Adrenal gland (tissue), 12 donors: ENCODE measurements around the gene AFAP1. TPM values are rescaled to one million over a fixed set of nuclear protein-coding genes. Genes with fewer than 3 reads are reported as not detected.

Source experiments
- DNase-seq, 7 donors: peaks; one replicate each; pipeline ENCODE4 v3.0.0-alpha.2; 2019 to 2020
- H3K27ac ChIP-seq, 5 donors: fragments of 200-600 bp; sonication (generic) in 4 of 5; 1 replicate in 3 of 5; 2 replicates in 2 of 5; pipeline versions ENCODE4 v1.5.1 to v1.8.0; 2016 to 2020; ENCODE audit warnings: mild to moderate bottlenecking in 1 of 5
- H3K27me3 ChIP-seq: fragments of 200-600 bp; 2 replicates; pipeline ENCODE4 v1.8.0; 2021
- H3K36me3 ChIP-seq, 2 donors: fragments of 200-600 bp; replicated peaks in 1 of 2; 1 replicate in 1 of 2; 2 replicates in 1 of 2; pipeline versions ENCODE4 v1.5.1 to v1.8.0; 2018 to 2022
- H3K4me1 ChIP-seq, 2 donors: fragments of 200-600 bp; replicated peaks in 1 of 2; 1 replicate in 1 of 2; 2 replicates in 1 of 2; pipeline versions ENCODE4 v1.5.1 to v1.8.0; 2018 to 2021
- H3K4me3 ChIP-seq, 4 donors: fragments of 200-600 bp; sonication (generic) in 3 of 4; one replicate each; pipeline ENCODE4 v1.5.1; 2016 to 2018
- H3K9me3 ChIP-seq, 3 donors: fragments of 200-600 bp; sonication (generic) in 1 of 3; replicated peaks in 1 of 3; 1 replicate in 2 of 3; 2 replicates in 1 of 3; pipeline versions ENCODE4 v1.5.1 to v1.8.0; 2016 to 2021
- POLR2A ChIP-seq, 2 donors: fragments of 450-650 bp; IDR thresholded peaks; one replicate each; pipeline ENCODE4 v1.6.1; 2017; ENCODE audit warnings: antibody characterized with exemption in 2 of 2, mild to moderate bottlenecking in 2 of 2, moderate library complexity in 1 of 2
- WGBS, 4 donors: extraction: QIAGEN DNeasy Blood & Tissue Kit in 2 of 4; methylation state at CpG; one replicate each; pipeline versions ENCODE4 v1.1.5 to v1.1.7; 2013 to 2017; 5-methylcytosine and 5-hydroxymethylcytosine counted together
- intact Hi-C, 2 donors: fragments of 100-400 bp; cut with DNase I; formaldehyde crosslinking; loops; one replicate each; pipeline versions ENCODE4 v1.14.1 to v1.15.0; 2022 to 2023
- polyA plus RNA-seq, 3 donors: library from polyadenylated mRNA; stranded (reverse); fragments of 200-250 nt in 2 of 3; fragments of 350-450 nt in 1 of 3; fragmentation: Illumina TruSeq in 1 of 3; extraction: RNeasy Lipid Tissue Mini Kit (QIAGEN cat#74804) in 1 of 3; gene quantifications; one replicate each; pipeline ENCODE4 v1.2.3, GENCODE V29; 2013 to 2014
- total RNA-seq, 9 donors: library from RNA; depleted of rRNA in 4 of 9; stranded (reverse); fragments of >200 nt in 4 of 9; fragments of 120-200 nt in 1 of 9; fragmentation: NEBNext Ultra II Directional in 1 of 9; extraction: Animal tissue kit (Norgen Biotek cat#: 25700) in 1 of 9; gene quantifications; one replicate each; pipeline versions ENCODE4 v1.1.0 to v1.2.4, GENCODE V29; 2013 to 2023
- TF ChIP-seq, protein P1 (sequence below), 6 experiments: fragments of 450-650 bp in 4 of 6; fragments of 200-600 bp in 2 of 6; sonication (generic) in 1 of 6; IDR thresholded peaks; 1 replicate in 5 of 6; 2 replicates in 1 of 6; pipeline versions ENCODE4 v1.5.1 to v1.8.0; 2016 to 2021; ENCODE audit warnings: antibody characterized with exemption in 6 of 6, mild to moderate bottlenecking in 2 of 6, moderate library complexity in 1 of 6
- donor health status: healthy with polysubstance abuse.
- donor health status: Bipolar disorder and iron deficiency.
- donor health status: DM: yes; HTN: yes; CAD: no.
- donor health status: DM: no; HTN: no; CAD: no.
- donor health status: DM: no; HTN: no; CAD: no.
- donor health status: DM: yes; HTN: yes; CAD: no.

Gene AFAP1
- total and polyA plus RNA-seq, 12 donors, result 3.3 to 16.1 (median 9.8) TPM

DNA sequence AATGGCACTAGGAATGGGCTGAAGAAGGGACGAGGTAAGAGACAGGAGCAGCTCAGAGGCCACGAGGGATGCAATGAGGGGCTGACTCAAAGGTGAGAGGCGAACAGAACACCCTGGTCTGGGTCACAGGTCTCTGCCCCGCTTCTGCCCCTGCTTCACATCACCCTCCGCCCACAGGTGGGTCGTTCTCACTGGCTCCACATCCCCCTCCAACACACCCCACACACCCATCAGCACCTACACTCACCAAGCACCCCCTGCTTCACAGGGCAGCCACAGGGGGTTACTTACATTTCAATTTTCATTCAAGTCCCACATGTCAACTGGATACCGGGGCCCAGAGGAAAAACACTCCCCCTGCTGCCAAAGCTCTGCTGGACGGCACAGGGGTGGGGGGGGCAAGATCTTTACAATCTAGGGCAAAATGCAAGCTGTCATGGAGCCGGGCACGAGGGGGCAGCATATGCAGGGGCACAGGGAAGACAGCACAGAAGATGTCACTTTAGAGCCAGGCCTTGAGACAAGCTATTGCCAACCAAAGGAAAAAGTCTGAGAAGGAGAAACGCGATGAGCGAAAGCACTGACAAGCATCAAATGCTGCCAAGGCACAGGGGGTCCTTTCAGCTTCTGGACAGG, 94.0 kb downstream of the AFAP1 start:
- Histone ChIP-seq H3K4me1 (peaks cover 12 to 13% of the 10 kb centered on the region in 2 donors), H3K9me3 (no peaks in the 10 kb centered on the region), H3K27ac (no peak overlapping the region), H3K4me3 (no peak overlapping the region), H3K27me3 (no peaks in the 10 kb centered on the region), H3K36me3 (no peaks in the 10 kb centered on the region)
- no peak for TF ChIP-seq POLR2A (IDR thresholded peaks at IDR 0.05)
- TF ChIP-seq, protein P1, sequence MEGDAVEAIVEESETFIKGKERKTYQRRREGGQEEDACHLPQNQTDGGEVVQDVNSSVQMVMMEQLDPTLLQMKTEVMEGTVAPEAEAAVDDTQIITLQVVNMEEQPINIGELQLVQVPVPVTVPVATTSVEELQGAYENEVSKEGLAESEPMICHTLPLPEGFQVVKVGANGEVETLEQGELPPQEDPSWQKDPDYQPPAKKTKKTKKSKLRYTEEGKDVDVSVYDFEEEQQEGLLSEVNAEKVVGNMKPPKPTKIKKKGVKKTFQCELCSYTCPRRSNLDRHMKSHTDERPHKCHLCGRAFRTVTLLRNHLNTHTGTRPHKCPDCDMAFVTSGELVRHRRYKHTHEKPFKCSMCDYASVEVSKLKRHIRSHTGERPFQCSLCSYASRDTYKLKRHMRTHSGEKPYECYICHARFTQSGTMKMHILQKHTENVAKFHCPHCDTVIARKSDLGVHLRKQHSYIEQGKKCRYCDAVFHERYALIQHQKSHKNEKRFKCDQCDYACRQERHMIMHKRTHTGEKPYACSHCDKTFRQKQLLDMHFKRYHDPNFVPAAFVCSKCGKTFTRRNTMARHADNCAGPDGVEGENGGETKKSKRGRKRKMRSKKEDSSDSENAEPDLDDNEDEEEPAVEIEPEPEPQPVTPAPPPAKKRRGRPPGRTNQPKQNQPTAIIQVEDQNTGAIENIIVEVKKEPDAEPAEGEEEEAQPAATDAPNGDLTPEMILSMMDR (IDR thresholded peaks at IDR 0.05), result no peak
- WGBS, 4 donors, result 78 to 87% (median 86%) methylated on average over 13 of the region's 13 CpGs
- intact Hi-C loops, result no loop called here
- no peak for DNase-seq

DNA sequence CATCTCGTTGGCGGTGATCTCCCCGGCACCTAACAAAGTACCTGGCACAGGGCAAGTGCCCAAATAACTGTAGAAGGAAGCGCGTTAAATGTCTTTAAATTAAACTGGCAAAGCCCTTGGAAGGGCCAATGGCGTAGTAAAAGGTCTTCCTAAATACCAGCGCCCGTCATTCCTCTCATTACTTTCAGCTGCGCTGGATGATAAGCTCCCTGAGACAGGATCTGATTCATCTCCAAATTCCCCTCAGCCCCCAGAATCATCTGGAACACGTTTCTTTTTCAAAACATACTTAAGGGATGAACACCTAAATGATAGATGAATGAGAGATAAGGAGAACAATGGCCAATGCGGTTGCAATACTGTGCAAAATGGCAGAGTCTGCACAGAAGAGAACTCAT, 95.1 kb downstream of the AFAP1 start:
- Histone ChIP-seq H3K9me3 (no peaks in the 10 kb centered on the region), H3K27ac (peak overlapping the region in 1 of 5 donors; percentile 54), H3K4me1 (peaks cover 12 to 13% of the 10 kb centered on the region in 2 donors), H3K36me3 (no peaks in the 10 kb centered on the region), H3K4me3 (no peak overlapping the region), H3K27me3 (no peaks in the 10 kb centered on the region)
- no peak for DNase-seq
- 75 to 78% (median 76%) methylated on average over 10 to 11 of the region's 11 CpGs for WGBS, 4 donors
- TF ChIP-seq, protein P1 (IDR thresholded peaks at IDR 0.05), result no peak
- no peak for TF ChIP-seq POLR2A (IDR thresholded peaks at IDR 0.05)
- intact Hi-C loops, result no loop called here

DNA sequence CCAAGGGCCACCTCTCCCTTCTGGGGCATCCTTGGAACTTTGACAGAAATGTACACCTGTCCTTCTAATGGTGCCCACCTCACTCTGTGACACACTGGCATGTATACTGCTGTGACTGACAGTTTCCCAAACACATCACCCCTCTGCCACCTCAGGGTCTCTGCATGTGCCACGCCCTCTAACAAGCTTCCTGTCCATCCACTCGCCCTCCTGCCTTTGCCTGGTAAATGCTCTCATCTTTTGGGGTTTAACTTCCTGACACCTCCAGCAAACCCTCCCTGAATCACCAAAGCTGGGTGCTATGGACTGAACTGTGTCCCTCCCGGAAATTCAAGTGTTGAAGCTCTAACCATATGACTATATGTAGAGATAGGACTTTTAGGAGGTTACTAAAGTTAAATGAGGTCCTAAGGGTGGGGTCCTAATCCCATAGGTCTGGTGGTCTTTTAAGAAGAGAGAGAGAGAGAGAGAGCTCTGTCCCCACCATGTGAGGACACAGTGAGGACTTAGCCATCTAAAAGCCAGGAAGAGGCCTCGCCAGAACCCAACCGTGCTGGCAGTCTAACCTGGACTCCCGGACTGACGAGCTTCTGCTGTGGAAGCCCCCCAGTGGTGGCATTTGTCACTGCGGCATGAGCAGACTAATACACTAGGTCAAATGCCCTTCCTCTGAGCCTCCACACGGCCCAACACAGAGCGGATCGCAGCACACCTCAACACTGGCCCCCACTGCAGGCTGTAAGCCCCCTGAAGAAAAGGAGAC, 95.6 kb downstream of the AFAP1 start:
- H3K27ac ChIP-seq, result peak overlapping the region in 2 of 5 donors; percentile 54 to 87
- 45 to 64% (median 56%) methylated on average over 7 to 11 of the region's 11 CpGs for WGBS, 4 donors
- intact Hi-C loops, result no loop called here
- no peaks in the 10 kb centered on the region for H3K9me3 ChIP-seq
- H3K27me3 ChIP-seq, result no peaks in the 10 kb centered on the region
- H3K4me3 ChIP-seq, result no peak overlapping the region
- H3K36me3 ChIP-seq, result no peaks in the 10 kb centered on the region
- H3K4me1 ChIP-seq, result peaks cover 12 to 13% of the 10 kb centered on the region in 2 donors
- DNase-seq, result peak; percentile 49 to 92 (median 81)
- TF ChIP-seq, protein P1 (IDR thresholded peaks at IDR 0.05), result peak; percentile 48 to 71 (median 61)
- TF ChIP-seq POLR2A (IDR thresholded peaks at IDR 0.05), result no peak

DNA sequence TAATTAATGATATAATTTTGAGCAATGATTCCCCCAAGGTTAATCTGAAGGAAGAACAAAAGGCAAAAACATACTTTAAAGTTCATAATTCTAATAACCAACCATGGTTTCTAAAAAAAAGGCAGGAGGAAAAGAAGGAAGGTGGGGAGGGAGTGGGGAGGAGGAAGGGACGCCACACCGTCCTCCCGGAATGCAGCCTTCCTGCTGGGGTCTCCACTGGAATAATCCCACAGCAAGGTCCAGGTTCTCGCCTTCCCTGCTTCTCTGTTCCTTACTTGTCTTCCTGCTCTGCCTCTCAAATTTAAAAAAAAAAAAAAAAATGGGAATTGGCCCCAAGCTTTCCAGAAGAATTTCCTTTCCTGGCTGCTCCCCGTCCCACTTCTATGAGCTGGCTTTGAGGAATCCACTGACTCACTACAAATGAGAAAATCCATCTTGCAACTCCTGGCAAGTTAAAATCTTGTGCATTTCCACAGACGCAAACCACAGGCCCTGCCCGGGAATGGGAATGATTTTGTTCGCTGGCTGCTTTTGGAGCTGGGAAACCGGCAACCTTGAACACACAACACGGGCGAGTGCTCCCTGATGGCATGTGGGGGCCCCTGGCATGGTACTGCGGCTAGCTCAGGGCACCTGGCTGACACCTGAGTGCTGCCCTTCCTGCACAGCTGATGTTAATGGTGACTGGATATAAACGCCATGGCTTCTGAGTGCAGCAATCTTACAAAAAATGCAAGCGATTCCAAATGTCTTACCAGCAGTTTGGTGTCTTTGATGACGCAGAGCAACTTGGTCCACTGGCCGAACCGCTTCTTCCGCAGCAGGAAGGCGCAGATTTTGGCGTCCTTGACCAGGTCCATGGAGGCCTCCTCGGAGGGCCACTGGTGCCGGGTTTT, 97.0 kb downstream of the AFAP1 start:
- TF ChIP-seq, protein P1 (IDR thresholded peaks at IDR 0.05), result no peak
- TF ChIP-seq POLR2A (IDR thresholded peaks at IDR 0.05), result no peak
- Histone ChIP-seq H3K4me1 (peaks cover 12 to 13% of the 10 kb centered on the region in 2 donors), H3K27ac (peak overlapping the region; percentile 64 to 96 (median 86)), H3K4me3 (no peak overlapping the region), H3K36me3 (no peaks in the 10 kb centered on the region), H3K27me3 (no peaks in the 10 kb centered on the region), H3K9me3 (no peaks in the 10 kb centered on the region)
- peak; percentile 41 to 82 (median 70) for DNase-seq
- 51 to 59% (median 57%) methylated on average over 16 to 22 of the region's 22 CpGs for WGBS, 4 donors
- intact Hi-C loops, result no loop called here
